Gastrocnemius medialis (tissue), 4 donors: Measurements from ENCODE around the gene GPR78. TPM values are rescaled to one million over a fixed set of nuclear protein-coding genes. Genes with fewer than 3 reads are reported as not detected.

Experiments used
- ATAC-seq, 2 donors: fragments of 150-250 bp; one replicate each; pipeline ENCODE4 v1.9.1; 2016
- DNase-seq, 2 donors: peaks; one replicate each; pipeline ENCODE4 v3.0.0-alpha.2; 2019
- H3K27ac ChIP-seq, 4 donors: fragments of 200-600 bp; sonication (generic); 1 replicate in 1 of 4; 2 replicates in 3 of 4; pipeline ENCODE4 v1.5.1; 2016 to 2018; ENCODE audit warnings: mild to moderate bottlenecking in 2 of 4, moderate library complexity in 1 of 4
- H3K27me3 ChIP-seq, 3 donors: fragments of 200-600 bp; sonication (generic) in 2 of 3; 1 replicate in 1 of 3; 2 replicates in 2 of 3; pipeline versions ENCODE4 v1.5.1 to v1.6.0; 2016 to 2019; ENCODE audit warnings: mild to moderate bottlenecking in 1 of 3, moderate library complexity in 1 of 3
- H3K36me3 ChIP-seq, 2 donors: fragments of 200-600 bp; sonication (generic) in 1 of 2; one replicate each; pipeline ENCODE4 v1.5.1; 2017 to 2018
- H3K4me1 ChIP-seq, 2 donors: fragments of 200-600 bp; sonication (generic) in 1 of 2; one replicate each; pipeline ENCODE4 v1.5.1; 2016 to 2017; ENCODE audit warnings: mild to moderate bottlenecking in 2 of 2
- H3K4me3 ChIP-seq, 4 donors: fragments of 200-600 bp; sonication (generic) in 3 of 4; 1 replicate in 1 of 4; 2 replicates in 3 of 4; pipeline ENCODE4 v1.5.1; 2016 to 2019; ENCODE audit warnings: mild to moderate bottlenecking in 2 of 4
- H3K9me3 ChIP-seq, 3 donors: fragments of 200-600 bp; sonication (generic) in 2 of 3; 1 replicate in 1 of 3; 2 replicates in 2 of 3; pipeline ENCODE4 v1.5.1; 2016 to 2019
- POLR2A ChIP-seq, 2 donors: fragments of 450-650 bp; IDR thresholded peaks; one replicate each; pipeline ENCODE4 v1.6.1; 2017; ENCODE audit warnings: antibody characterized with exemption in 2 of 2, mild to moderate bottlenecking in 2 of 2, moderate library complexity in 2 of 2
- in situ Hi-C, 4 donors: fragments of 200-750 bp; cut with MboI; loops; one replicate each; pipeline versions ENCODE4 v1.15.0 to v1.8.0; 2017; ENCODE audit warnings: low sequenced_read_pairs in 4 of 4
- intact Hi-C: fragments of 100-400 bp; cut with DNase I; formaldehyde crosslinking; loops from one replicate; pipeline ENCODE4 v1.15.1; 2023; ENCODE audit warnings: low total_unique reads
- total RNA-seq, 4 donors: library from RNA; depleted of rRNA; stranded (reverse); fragments of >200 nt; gene quantifications; one replicate each; pipeline versions ENCODE4 v1.1.0 to v1.2.3, GENCODE V29; 2016
- TF ChIP-seq, protein P1 (sequence below), 5 experiments: fragments of 450-650 bp in 3 of 5; fragments of 200-600 bp in 2 of 5; sonication (generic) in 2 of 5; IDR thresholded peaks in 4 of 5; conservative IDR thresholded peaks in 1 of 5; 1 replicate in 4 of 5; 2 replicates in 1 of 5; pipeline ENCODE4 v1.5.1; 2016 to 2019; ENCODE audit warnings: antibody characterized with exemption in 5 of 5, mild to moderate bottlenecking in 3 of 5, moderate library complexity in 3 of 5

GPR78 gene
- total RNA-seq, 4 donors from 2014 or later = not detected

DNA sequence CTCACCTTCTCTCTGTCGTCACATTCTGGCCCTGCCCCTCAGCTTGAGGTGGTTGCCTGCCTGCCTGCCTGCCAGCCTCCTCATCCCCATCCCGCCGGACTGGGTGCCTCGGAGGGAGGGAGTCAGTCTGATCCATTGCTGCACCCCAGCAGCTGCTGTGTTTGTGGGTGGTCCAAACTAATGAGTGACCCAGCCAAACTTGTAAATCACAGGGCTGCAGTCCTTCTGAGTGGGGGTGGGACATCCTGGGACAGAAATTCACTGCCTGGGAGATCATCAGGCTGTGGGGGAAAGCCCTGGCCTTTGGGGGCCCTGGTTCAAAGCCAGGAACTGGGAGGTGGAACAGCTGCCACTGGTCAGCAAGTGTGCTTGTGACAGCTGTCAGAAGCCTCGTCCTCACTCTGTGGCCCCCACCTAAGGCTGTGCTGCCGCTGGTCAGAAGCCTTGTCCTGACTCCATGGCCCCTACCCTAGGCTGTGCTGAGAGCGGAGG lies 5.6 kb downstream of the GPR78 start:
- no peak overlapping the region for H3K4me3 ChIP-seq
- H3K4me1 ChIP-seq = no peaks in the 10 kb centered on the region
- no peaks in the 10 kb centered on the region for H3K36me3 ChIP-seq
- H3K27me3 ChIP-seq = peaks cover 18 to 38% (median 37%) of the 10 kb centered on the region in 3 donors
- no peak for TF ChIP-seq POLR2A (IDR thresholded peaks at IDR 0.05)
- TF ChIP-seq, protein P1, sequence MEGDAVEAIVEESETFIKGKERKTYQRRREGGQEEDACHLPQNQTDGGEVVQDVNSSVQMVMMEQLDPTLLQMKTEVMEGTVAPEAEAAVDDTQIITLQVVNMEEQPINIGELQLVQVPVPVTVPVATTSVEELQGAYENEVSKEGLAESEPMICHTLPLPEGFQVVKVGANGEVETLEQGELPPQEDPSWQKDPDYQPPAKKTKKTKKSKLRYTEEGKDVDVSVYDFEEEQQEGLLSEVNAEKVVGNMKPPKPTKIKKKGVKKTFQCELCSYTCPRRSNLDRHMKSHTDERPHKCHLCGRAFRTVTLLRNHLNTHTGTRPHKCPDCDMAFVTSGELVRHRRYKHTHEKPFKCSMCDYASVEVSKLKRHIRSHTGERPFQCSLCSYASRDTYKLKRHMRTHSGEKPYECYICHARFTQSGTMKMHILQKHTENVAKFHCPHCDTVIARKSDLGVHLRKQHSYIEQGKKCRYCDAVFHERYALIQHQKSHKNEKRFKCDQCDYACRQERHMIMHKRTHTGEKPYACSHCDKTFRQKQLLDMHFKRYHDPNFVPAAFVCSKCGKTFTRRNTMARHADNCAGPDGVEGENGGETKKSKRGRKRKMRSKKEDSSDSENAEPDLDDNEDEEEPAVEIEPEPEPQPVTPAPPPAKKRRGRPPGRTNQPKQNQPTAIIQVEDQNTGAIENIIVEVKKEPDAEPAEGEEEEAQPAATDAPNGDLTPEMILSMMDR (IDR thresholded peaks at IDR 0.05 in 4 of 5, conservative IDR thresholded peaks at IDR 0.05 in 1 of 5) = no peak
- H3K9me3 ChIP-seq = no peaks in the 10 kb centered on the region
- no peak overlapping the region for H3K27ac ChIP-seq
- no peak for DNase-seq
- in situ Hi-C loops (no loop called here), intact Hi-C loops (no loop called here)
- no peak for ATAC-seq

DNA sequence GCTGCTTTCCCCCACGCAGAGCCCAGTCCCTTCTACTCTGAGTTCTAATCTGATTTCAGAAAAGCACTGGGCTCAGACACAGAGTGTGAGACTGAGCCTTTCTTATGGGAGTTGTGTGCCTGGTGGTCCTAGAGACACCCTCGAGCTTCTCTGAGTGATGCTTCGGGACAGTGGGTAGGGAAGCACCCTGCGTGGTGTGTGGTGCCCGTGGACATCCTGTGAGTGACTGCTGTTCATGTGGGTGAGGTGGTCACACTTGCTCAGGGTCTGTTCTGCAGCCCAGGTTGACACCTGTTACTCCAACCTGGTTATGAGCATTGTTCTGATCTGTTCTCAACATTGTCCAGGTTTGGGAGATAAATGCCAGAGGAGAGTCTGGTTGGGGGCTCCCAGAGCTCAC lies 6.1 kb downstream of the GPR78 start:
- Histone ChIP-seq H3K9me3 (no peaks in the 10 kb centered on the region), H3K4me1 (no peaks in the 10 kb centered on the region), H3K36me3 (no peaks in the 10 kb centered on the region), H3K4me3 (no peak overlapping the region), H3K27me3 (peaks cover 23 to 38% (median 37%) of the 10 kb centered on the region in 3 donors), H3K27ac (no peak overlapping the region)
- TF ChIP-seq POLR2A (IDR thresholded peaks at IDR 0.05) = no peak
- TF ChIP-seq, protein P1 (IDR thresholded peaks at IDR 0.05 in 4 of 5, conservative IDR thresholded peaks at IDR 0.05 in 1 of 5) = no peak
- intact Hi-C loops (no loop called here), in situ Hi-C loops (no loop called here)
- no peak for ATAC-seq
- DNase-seq = no peak

DNA sequence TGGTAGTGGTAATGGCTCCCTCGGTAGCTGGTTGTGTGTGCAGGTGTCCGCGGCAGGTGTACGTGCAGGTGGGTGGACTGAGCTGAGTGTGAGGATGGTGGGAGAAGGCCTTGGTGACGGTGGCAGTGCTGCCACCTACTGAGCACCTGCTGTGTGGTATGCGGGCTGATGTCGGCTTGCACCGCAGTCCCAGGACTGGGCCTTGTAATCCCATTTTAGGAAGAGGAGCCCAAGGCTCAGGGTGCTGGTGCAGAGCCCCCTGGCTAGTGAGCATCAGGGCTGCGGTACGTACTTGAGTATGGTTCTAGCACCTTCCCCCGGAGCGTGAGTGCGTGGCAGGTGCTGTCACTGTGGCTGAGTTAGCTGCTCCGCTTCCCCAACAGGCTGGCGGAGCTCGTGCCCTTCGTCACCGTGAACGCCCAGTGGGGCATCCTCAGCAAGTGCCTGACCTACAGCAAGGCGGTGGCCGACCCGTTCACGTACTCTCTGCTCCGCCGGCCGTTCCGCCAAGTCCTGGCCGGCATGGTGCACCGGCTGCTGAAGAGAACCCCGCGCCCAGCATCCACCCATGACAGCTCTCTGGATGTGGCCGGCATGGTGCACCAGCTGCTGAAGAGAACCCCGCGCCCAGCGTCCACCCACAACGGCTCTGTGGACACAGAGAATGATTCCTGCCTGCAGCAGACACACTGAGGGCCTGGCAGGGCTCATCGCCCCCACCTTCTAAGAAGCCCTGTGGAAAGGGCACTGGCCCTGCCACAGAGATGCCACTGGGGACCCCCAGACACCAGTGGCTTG lies 6.7 kb downstream of the GPR78 start:
- no peak for ATAC-seq
- H3K36me3 ChIP-seq = no peaks in the 10 kb centered on the region
- no peaks in the 10 kb centered on the region for H3K9me3 ChIP-seq
- TF ChIP-seq POLR2A (IDR thresholded peaks at IDR 0.05) = no peak
- TF ChIP-seq, protein P1 (IDR thresholded peaks at IDR 0.05 in 4 of 5, conservative IDR thresholded peaks at IDR 0.05 in 1 of 5) = no peak
- intact Hi-C loops (no loop called here), in situ Hi-C loops (no loop called here)
- H3K4me1 ChIP-seq = no peaks in the 10 kb centered on the region
- H3K4me3 ChIP-seq = no peak overlapping the region
- peaks cover 29 to 38% (median 36%) of the 10 kb centered on the region in 3 donors for H3K27me3 ChIP-seq
- no peak for DNase-seq
- H3K27ac ChIP-seq = no peak overlapping the region

DNA sequence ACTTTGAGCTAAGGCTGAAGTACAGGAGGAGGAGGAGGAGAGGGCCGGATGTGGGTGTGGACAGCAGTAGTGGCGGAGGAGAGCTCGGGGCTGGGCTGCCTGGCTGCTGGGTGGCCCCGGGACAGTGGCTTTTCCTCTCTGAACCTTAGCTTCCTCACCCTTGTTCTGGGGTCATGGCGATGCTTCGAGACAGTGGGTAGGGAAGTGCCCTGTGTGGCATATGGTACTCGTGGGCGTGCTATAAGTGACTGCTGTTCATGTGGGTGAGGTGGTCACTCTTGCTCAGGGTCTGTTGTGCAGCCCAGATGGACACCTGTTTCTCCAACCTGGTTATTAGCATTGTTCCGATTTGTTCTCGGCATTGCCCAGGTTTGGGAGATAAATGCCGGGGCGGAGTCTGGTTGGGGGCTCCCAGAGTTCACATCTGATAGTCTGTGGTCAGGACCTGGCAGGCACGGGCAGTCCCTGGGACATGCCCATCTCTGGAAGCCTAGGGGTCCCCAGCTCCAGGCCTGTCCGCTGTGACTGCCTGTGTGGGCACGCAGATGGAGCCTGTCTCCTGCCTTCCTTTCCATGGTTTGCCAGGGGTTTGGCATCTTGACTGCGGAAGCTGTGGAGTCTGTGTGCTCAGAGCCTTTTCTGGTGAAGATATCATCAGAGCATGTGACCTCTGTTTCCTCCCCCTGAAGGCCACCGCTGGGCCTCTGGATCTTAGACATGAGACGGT lies 7.4 kb downstream of the GPR78 start:
- intact Hi-C loops = no loop called here
- no peak for DNase-seq
- H3K36me3 ChIP-seq = no peaks in the 10 kb centered on the region

More for the DNA sequence above, 7.4 kb downstream of the GPR78 start:
- H3K27me3 ChIP-seq = peaks cover 31 to 39% (median 36%) of the 10 kb centered on the region in 3 donors
- no peak overlapping the region for H3K4me3 ChIP-seq
- no peaks in the 10 kb centered on the region for H3K4me1 ChIP-seq
- in situ Hi-C loops = no loop called here
- H3K27ac ChIP-seq = no peak overlapping the region
- H3K9me3 ChIP-seq = no peaks in the 10 kb centered on the region
- ATAC-seq = no peak
- TF ChIP-seq, protein P1 (IDR thresholded peaks at IDR 0.05 in 4 of 5, conservative IDR thresholded peaks at IDR 0.05 in 1 of 5) = no peak
- no peak for TF ChIP-seq POLR2A (IDR thresholded peaks at IDR 0.05)
